GM21737 (cell line): ENCODE measurements around the gene ACTN2.
"Not testable (repeated sequence)": the region's sequence is repeated elsewhere in the genome, so short reads cannot be mapped to it uniquely, and the experiment has no call there.

ENCODE experiments used
- ATAC-seq: cut with Tn5 transposase; IDR thresholded peaks from one replicate; pipeline ENCODE4 v1.9.1; 2021; ENCODE audit warnings: mild to moderate bottlenecking, moderate library complexity; ENCODE audit not compliant: unreplicated experiment

The ACTN2 gene

DNA sequence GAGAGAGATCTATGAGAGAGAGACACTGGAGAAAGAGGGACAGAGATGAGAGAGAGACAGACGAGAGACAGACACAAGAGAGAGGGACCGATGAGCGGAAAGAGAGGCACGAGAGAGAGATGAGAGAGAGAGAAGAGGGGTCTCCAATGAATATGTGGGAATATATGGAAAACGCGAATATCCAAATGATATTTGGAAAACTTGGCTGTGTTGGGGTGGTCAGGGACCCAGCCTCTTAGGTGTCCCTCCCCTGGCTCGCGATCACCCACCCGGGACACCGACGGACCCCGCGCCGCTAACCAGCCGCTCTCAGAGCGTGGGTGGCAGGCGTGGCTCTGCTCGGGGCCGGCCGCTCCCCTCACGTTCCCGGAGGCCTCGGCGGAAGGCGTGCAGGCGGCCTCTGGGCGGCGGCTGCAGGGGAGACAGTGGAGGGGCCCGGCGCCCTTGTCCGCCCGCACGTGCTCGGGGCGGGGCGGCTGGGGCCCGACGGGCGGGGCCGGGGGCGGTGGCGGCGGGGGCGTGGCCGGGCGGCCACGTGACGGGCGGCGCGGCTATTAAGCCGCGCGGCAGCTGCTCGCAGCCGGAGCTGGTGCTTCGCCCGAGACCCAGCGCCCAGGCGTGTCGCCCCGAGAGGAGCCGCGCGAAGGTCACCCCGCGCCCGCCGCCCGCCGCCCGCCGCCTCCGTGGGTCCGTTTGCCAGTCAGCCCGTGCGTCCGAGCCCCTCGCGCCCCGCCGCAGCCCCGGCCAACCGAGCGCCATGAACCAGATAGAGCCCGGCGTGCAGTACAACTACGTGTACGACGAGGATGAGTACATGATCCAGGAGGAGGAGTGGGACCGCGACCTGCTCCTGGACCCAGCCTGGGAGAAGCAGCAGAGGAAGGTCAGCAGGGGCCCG is at the start of gene ACTN2:
ACTN2 (plus strand) TSS at position 583 of the 898 bp plus-strand sequence; CDS start at position 758, 175 bp downstream.
- peak; percentile 77 for ATAC-seq

DNA sequence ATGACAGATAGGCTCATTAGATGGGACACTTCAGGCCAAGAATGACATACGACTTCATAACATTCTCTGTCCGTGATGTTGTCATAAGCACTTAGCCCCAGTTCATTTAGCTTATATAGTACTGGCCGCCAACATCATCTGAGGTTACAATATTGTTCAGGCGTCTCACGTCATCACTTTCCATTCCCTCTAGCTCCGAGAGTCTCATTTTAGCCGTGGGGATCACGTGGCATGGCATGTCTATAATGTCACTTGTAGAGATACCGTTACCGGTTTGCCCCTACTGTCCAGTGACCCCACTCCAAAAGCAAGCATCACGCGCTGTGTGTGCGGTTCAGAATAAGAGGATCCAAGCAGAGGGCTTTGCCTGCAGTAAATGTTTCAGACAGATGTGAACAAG is 47.4 kb upstream of the ACTN2 start:
- no peak for ATAC-seq

DNA sequence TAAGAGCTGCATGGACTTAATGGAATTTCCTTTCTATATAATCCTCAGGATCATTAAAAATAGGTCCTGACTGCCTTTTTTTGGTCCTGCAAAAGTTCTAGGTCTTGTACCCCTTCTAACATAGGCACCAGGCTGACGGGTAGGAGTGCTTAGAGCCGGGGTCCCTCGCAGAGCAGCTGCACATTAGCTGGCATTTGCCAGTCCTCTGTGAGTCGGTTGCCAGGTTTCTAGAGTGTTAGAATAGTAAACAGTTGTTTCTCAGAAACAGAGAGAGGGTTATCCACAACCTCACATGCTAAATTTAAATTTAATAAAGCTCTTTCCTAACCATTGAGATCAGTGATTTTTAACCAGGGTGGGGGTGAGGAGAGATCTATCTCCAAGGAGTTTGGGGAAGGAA is 46.6 kb upstream of the ACTN2 start:
- ATAC-seq = no peak

DNA sequence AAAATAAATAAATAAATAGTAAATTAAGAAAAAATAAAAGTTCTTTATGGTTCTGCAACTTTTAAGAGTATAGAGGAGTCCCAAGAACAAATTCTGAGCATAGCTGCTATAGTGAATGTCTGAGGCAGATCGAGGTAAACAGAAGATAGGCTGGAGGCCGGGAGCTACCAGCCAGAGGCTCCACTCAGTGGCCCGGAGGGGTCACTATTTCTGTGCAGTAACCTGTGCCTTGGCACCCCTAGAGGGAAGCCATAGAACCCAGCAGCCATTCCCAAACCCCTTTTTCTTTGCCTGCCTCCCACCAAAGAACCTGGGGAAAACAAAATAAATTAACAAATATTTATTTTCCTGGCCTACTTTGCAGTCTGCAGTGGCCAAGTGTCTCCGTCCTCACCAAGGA is 43.5 kb upstream of the ACTN2 start:
- no peak for ATAC-seq

DNA sequence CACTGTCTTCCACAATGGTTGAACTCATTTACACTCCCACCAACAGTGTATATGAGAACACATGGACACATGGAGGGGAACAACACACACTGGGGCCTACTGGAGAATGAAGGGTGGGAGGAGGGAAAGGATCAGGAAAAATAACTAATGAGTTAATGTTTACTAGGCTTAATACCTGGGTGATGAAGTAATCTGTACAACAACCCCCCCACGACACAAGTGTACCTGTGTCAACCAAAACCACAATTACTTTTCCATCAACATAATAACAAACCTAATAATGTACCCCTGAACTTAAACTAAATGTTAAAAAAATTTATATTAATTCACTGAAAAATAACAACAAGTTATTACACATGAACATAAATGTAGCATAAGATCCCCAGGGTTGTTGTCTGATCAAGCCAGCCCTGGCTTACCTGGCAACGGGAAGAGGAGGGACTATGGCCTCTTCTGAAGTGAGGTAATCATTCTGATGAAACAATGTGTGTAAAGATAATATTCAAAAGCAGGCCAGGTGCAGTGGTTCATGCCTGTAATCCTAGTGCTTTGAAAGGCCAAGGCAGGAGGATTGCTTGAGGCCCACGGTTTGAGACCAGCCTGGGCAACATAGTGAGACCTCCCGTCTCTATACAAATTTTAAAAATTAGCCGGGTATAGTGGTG is 41.2 kb upstream of the ACTN2 start:
- no peak for ATAC-seq

DNA sequence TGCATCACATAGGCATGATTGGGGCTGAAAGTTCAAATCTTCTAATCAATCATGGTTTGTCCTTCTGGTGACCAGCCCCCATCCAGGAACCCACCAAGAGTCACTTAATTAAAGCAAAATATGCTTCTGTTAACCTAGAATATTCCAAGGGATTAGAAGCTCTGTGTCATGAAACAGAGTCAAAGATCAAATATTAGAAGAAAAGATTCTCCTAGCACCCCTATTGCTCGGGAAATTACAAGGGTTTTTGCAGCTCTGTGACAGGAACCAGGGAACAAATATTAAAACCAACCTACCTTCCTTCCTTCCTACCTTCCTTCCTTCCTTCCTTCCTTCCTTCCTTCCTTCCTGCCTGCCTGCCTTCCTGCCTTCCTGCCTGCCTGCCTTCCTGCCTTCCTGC is 31.8 kb upstream of the ACTN2 start:
- no peak for ATAC-seq

DNA sequence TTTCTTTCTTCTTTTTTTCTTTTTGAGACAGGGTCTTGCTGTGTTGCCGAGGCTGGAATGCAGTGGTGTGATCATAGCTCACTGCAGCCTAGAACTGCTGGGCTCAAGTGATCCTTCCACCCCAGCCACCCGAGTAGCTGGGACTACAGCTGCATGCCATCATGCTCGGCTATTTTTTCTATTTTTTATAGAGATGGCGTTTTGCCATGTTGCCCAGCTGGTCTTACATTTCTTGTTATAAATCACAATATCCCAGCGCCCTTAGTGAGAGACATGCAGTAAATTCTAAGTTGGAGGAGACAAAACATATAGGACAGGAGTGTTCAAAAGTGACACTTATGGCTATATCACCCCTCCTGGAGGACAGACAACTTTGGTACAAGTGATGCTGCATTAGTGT is 31.3 kb upstream of the ACTN2 start:
- ATAC-seq = no peak

DNA sequence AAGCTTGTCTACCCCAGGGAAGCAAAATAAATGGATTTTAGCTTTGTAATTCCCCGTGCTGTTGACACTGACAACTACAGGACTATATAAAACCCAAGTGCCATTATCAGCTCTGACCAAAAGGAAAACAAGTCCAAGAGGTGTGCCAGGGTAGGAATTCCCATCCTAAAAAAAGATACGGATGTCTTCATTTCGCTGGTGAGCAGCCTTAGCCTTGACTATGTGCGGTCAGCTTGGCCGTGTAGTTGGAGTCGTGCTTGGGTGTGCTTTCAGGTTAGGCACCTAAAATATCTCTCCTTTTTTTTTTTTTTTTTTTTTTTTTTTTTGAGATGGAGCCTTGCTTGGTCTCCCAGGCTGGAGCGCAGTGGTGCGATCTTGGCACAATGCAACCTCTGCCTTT is 28.9 kb upstream of the ACTN2 start:
- ATAC-seq = no peak

DNA sequence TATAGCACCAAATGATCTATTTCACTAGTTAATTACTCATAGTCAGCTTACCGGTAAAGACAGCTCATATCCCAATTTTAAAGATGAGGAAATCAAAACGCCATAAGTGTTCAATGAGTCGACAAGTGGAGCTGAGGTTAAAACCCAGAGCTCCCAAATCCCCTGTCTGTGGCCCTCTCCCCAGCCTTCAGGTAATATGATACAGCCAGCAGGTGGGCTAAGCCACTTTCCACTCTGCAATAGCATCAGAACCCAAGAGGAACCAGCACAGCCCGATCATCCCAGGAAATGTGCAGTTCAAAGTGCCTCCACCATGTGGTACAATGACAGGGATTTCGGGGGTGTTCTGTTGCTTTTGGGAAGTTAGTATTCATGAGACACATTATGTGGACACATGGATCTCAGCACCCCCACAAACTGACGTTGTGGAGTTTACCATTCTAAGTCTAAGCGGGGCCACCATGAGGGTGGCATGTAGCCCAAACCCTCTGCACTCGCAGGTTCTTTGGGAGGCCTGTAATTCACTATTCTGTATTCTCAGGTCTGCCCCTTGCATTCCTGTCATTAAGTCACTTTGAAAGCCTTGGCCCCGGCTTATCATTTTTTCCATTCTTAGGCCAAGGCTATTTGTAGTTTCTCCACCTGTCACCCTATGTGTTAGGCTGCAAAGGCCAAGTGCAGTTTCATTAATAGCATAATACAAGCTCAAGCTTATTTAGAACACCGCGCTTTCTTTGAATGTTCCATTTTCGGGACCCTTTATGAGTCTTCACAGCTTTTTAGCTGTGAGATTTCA is 26.3 kb upstream of the ACTN2 start:
- ATAC-seq = no peak

DNA sequence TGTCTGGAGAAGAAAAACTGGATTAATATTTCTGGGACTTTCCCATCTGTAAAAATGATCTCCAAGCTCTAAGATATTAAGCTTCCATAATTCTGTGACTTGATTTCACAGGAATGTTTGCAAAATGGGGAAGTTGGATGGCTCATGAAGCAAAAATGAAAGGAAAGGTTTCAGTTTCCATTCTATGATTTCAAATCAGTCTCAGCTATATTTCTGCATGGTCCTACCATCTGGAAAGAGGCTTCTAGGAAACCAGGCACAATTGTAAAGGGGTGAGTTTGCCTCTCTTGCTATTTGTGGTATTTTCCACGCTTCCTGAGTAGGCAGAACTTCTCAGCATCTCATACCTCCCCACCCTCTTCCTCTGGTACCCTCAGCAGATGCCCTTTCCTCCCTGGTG is 22.4 kb upstream of the ACTN2 start:
- no peak for ATAC-seq

DNA sequence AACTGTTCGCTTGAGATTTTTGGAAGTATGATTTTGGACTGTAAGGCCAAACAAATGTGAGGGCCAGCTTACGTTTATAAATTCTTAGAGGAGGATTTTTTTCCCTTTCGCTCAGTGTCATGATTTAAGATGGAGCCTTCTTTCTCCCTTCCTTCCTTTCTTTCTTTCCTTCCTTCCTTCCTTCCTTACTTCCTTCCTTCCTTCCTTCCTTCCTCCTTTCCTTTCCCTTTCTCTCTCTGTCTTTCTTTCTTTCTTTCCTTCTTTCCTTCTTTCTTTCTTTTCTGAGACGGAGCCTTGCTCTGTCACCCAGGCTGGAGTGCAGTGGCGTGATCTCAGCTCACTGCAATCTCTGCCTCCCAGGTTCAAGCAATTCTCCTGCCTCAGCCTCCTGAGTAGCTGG is 17.4 kb upstream of the ACTN2 start:
- ATAC-seq = not testable (repeated sequence)

DNA sequence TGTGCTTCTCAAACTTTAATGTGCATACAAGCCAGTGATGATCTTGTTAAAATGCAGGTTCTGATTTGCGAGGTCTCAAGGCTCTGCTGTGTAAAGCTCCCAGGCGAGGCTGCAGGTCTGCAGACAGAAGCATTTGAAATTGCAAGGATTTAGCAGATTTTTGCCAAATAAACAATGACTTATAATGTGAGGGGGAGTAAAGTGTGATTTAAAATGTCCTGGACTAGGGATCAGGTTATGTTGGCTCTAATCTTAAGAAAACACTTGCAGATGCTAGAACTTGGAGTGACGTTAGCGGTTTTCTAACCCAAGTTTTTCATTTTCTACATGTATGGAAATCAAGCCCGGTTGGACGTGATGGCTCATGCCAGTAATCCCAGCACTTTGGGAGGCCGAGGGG is 16.2 kb upstream of the ACTN2 start:
- no peak for ATAC-seq

DNA sequence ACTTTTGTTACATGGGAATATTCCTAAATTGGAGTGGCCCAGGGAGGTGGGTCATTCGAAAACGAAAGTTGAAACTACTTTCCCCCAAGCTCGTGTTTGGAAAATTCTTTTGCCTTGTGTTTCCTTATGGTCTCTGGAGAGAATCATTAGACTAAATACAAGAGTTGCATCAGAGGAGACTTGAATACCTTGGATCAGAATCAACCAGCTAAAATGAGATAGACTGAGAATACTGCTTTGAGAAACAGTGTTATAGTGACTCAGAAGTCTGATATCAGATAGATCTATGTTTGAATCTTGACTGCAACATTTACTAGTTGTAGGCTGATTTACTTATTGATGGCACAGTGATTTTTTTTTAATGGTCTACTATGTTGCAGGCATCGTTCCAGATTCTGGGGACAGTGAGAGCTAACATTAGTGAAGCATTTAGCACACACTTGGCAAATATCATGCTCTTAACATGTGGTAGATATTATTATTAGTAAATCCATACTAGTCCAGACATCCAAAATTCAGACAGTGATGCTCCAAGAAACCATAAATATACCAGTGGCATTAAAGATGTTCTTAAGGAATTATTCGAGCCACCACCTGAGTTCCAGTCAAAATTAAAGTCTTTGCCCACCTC is 12.9 kb upstream of the ACTN2 start:
- ATAC-seq = no peak

DNA sequence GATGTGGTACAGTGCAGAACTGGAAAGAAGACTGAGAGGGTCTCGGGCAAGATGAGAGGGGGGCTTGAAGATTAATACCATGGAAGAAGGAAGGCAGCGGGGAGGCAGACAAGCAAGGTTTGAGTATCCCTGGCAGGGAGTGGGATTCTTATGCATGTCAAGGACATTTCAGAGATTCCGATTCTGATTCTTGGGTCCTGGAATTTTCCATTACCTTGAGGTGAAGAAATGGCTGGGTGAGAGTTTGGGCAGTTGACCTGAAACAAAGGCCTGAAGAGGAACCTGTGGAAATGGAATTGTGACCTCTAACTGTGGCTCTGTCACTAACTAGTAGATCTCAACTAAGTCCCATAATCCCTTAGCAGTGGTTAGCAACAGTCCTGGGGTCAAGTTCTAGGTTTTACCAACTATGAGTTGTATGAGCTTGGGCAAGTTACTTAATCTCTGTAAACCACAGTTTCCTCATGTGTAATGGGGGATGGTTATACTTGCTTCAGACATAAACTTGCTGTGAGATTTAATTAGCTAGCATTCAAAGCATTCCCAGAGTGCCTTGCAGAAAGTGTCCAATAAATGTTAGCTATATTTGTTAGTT is 8.6 kb upstream of the ACTN2 start:
- ATAC-seq = no peak

DNA sequence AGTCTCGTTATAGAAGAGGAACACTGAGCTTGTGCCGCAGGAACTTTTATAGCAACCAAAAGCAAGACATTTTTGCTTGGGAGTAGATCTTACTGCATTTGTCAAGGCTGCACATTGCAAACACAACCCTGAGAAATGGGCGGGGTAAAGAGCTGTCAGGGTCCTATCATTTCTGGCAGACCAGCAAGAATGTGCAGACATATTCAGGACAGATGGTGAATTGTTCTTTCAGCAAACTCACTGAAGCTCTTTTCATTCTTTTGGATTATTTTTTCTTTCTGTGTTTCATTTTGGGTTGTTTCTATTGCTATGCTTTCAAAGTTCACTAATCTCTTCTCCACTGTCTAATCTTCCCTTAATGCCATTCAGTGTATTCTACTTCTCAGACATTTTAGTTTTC is 5.1 kb upstream of the ACTN2 start:
- no peak for ATAC-seq

DNA sequence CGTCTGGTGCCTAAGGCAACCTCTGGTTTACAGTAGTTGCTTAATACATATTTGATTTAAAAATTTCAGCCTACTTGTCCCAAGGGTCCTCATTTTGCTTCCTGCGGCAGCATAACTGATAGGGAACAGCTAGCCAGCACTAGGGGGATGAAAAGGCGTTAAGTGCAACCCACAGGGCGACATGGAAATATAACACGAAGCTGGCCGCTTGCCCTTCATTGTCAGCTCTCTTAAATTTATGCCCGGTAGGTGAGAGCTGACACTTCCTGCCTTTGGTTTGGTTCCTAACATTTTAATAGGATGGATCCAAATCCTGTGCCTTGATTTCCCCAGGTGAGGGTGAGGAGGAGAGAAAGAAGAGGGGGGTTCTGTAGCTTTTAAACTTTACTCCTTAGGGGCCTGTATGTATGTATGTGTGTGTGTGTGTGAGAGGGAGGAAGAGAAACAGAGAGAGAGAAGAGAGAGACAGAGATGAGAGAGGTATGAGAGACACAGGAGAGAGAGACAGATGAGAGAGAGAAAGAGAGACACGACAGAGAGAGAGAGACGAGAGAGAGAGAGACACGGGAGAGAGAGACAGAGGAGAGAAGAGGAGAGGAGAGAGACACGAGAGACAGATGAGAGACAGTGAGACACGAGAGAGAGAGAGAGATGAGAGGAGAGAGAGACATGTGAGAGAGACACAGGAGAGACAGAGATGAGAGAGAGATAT is 938 bp upstream of the ACTN2 start:
- ATAC-seq = no peak

DNA sequence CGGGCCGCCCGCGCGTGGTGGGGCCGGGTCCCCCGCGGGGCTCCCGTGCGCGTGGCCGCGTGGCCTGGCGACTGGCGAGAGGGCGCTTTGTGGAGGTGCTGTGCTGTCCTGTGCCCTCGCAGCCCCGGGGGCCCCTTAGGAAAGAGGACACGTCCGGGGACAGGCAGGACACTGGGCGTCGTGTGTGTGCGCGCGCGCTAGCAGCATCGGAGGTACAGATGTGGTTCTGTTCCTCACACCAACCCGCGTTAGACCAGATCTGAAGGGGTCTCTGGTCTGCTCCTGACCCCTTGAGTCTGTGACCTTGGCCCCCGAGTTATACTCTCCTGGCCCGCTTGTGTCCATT is 489 bp downstream of the ACTN2 start:
- no peak for ATAC-seq

DNA sequence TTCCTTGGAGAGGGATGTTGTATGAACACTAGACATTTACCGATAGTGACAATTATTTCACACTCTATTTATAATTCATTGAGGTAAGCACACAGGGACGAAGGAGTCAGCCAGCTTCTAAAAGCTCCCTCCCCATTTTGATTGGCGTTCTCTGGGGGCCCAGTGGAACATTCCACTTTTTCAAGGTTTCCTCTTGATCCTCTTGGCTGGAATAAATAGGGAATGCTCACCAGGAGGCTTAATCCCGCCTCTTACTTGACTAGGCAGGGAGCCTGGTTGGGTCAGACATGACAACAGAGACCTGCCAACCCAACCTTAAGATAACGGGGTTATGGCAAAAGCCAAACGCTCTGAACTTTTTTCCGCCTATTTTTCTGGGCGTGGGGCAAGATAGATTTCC is 974 bp downstream of the ACTN2 start:
- no peak for ATAC-seq

DNA sequence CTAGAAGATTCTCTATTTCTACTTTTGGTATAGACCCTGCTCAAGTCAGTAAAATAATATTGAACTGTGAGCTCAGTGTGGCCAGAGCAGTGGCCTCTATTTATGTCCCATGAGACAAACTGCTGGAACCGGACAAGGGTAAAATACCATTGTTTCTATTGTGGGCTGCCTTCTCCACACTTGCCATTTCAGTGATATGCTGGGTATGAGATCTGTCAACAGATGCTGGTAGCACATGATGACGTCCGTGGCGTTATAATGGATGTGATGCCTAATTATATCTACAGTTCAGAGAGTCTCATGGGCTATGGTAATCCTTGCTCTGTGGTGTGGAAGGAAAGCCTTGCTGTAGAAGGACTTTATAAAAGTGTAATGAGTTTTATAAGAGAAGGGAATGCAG is 2.4 kb downstream of the ACTN2 start:
- no peak for ATAC-seq
